NOMO-1 treated with dmso at 0.1 percent for 144 hours (cell line): ENCODE data around the gene DDX56.

Experiments used
- DNase-seq: peaks from one replicate; lab custom pipeline; 2025; ENCODE audit not compliant: unreplicated experiment; lab: John Stamatoyannopoulos, UW

Gene DDX56, protein sequence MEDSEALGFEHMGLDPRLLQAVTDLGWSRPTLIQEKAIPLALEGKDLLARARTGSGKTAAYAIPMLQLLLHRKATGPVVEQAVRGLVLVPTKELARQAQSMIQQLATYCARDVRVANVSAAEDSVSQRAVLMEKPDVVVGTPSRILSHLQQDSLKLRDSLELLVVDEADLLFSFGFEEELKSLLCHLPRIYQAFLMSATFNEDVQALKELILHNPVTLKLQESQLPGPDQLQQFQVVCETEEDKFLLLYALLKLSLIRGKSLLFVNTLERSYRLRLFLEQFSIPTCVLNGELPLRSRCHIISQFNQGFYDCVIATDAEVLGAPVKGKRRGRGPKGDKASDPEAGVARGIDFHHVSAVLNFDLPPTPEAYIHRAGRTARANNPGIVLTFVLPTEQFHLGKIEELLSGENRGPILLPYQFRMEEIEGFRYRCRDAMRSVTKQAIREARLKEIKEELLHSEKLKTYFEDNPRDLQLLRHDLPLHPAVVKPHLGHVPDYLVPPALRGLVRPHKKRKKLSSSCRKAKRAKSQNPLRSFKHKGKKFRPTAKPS

DNA sequence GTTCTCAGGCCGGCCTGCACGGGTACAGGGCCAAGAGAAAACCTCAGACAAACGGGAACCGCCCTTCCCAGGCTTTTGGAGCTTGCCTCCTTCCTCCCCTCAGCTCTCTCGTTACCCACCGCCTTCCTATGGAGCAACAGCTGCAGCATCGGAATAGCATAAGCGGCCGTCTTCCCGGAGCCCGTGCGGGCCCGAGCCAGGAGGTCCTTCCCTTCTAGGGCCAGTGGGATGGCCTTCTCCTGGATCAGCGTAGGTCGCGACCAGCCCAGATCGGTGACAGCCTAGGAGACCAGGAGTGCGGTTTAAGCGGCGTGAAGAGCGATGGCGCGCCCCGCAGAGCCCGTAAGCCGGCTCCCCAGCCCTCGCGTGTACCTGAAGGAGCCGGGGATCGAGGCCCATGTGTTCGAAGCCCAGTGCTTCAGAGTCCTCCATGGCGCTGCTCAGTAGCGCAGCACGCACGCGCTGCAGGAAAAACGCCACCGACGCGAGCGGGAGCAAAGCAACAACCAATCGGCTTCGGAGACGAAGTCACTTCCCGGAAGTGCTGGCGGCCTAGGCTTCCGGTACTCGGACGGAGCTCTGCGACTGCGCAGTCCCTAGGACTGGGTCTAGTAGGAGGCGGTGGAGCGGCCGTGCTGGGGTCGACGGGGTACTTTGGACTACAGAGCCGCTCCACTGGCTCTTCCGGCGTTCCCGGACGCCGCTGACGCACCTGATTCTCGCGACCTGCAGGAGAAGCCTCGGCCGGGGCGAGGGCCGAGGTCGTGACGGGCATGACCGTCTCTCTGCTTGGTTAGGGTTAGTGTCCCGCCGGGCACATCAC lies at the start of gene DDX56:
Gene DDX56 (minus strand): TSS at position 445 of the 823 bp plus-strand sequence. CDS start 13 bp downstream, at position 432.
- peak; percentile 88 for DNase-seq

DNA sequence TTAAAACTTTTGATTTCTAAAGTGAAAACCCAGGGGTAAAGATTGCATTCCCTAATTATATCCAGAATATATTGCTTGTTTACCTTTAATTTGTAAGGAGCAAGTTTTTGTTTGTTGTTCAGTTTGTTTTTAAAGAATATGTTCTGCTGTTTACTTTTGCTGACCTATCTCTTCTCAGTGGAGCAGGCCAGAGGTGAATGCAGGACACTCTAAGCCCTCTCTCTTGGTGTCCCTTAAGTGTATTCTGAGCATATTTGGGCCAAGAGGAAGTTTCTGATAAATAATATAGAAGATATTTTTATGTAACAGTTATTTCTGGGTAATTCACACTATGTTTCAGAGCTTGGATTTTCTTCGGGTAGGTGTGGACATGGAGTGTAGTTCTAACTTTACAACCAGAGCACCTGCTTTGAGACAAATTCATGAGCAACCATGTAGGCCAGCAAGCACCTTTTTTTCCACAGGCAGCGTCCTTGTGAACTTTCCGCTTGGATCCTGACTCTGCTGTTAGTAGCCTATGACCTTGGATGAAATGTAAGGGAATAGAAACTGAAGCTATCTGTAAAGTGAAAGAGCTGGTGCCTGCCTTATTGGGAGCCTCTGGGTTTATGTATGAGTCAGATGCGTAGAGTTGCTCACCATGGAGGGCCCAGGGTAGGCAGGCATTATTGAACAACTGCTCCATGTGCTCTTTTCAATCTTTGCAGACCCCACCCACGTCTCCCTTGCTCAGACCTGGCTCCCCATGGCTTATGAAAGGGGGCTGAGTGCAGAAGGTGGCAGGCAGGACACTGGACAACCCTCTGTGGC lies 48.8 kb upstream of the DDX56 start:
- no peak for DNase-seq

DNA sequence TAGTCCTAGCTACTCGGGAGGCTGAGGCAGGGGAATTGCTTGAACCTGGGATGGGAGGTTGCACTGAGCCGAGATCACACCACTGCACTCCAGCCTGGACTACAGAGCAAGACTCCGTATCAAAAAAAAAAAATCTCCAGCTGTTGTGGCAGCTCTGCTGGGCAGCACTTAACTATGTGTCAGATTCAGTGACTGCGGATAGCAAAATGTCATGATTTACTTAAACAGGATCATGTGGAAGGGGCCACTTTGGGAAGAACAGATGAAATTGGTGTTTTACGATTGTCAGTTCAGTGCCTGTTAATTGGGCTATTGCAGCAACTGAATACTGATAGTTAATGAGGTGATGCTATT lies 48.0 kb upstream of the DDX56 start:
- DNase-seq = no peak

DNA sequence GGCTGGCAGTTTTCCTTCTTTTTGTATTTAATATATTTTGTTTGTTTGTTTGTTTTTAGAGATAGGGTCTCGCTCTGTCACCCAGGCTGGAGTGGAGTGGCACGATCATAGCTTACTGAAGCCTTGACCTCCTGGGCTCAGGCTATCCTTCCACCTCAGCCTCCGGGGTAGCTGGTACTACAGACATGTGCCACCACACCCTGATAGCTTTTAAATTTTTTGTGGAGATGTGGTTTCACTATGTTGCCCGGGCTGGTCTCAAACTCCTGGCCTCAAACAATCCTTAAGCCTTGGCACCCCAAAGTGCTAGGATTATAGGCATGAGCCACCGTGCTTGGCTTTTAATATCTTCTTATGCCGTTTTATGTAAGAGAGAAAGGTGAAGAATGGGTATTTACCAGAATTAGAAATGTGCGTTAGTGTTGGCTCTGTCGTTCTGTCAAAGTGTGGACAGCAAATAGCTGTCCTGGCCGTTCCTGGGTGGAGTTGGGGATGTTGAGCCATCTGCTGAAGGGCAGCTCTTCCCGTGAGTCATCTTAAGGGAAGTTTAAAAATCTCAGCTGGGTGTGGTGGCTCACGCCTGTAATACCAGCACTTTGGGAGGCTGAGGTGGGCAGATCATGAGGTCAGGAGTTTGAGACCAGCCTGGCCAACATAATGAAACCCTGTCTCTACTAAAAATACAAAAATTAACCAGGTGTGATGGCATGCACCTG lies 47.5 kb upstream of the DDX56 start:
- DNase-seq = no peak

DNA sequence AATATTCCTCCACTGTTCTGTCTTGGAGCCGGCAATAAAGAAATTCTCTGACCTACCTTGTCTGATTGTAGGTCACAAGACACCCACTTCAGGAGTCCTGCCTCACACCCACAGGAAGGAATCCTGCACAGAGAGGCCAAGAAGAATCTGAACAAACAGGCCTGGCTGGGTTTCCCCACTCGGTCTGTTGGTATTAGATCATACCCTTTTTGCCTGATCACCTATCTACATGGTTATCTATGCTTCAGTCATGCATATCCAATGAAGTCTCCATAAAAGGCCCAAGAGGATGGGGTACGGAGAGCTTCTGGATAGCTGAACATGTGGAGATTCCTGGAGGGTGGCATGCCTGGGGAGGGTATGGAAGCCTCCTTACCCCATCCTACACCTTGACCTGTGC lies 45.0 kb upstream of the DDX56 start:
- DNase-seq = no peak

DNA sequence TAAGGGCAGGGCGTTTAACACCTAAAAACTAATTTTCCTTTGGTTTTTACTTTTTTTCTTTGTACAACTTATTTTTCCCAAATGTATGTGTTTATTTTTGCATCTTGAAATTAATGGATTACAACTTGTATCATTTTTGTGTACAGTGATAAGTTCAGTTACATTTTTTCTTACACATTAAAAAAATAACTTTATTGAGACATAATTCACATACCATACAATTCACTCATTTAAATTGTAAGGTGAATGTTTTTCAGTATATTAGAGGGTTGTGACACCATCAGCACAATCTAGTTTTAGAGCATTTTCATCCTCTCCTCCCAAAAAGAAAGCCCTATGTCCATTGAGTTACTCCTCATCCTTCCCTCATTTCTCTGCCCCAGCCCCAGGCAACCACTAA lies 44.3 kb upstream of the DDX56 start:
- DNase-seq = no peak

DNA sequence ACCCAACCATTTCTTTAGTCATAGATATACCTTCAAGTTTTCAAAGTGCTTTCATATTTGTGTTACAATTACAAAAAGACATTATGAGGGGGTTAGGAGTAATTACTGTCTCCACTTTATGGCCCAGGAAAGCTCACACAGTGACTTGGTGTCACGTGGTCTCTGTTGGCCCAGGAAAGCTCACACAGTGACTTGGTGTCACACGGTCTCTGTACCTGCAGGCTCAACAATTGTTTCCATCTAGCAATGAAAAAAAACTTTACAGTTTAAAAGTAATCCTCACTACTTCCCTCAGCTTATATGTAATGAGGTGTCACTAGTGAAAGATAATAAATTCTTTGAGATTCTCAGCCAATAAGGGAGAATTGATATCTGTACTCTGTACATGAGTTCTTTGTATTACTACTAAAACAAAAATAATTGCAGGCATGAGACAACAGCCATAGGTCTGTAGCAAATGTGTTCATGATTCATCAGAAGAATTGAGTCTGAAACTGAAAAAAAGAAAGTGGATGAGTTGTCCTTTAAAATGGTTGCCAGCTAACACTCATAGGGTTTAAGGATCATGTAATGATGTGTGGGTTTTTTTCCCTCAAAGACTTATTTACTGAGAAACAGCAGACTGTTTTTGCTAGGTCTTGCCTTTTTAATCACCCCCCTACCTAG lies 43.6 kb upstream of the DDX56 start:
- DNase-seq = no peak

DNA sequence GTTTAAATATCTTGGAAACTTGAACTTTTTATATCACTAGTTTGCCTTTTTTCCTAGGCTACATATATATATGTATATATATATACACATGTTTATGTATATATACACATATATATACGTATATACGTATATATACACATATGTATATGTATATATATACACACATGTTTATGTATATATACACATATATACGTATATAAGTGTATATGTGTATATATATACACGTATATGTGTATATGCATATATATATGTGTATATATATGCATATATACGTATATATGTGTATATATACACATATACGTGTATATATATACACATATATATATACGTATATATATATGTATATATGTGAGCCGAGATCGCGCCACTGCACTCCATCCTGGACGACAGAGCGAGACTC lies 42.8 kb upstream of the DDX56 start:
- DNase-seq = no peak

DNA sequence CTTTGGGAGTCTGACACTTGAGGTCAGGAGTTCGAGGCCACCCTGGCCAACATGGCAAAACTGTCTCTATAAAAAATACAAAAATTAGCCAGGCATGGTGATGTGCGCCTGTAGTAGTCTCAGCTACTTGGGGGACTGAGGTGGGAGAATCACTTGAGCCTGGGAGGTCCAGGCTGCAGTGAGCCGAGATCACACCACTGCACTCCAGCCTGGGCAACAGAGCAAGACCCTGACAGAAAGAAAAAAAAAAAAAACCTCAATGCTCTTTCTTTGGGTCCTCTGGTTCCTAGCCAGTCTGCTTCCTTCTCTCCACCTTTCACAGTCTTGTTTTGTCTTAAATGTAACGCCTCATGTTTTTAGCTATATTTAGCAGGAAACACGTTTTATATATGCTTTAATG lies 42.1 kb upstream of the DDX56 start:
- no peak for DNase-seq

DNA sequence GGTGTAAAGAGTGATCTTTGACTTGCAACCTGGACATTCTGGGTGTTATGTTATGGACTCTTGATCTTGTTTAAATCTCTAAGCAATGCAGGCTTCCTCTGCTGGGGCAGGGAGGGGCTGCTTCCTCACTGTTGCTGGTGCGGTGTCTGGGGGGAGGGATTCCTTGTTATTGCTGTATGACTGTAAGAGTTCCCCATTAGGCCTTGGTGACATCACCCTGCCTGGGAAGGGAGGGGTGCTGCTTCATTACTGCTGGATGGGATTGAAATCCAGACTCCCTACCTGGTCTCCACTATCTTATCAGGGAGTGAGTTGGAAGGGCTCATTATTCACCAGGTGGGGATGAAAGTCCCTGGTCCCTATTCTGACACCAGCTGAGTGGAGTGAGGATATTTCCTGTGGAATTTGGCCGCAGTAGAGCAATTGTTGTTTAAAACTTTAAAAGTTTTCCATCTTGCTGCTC lies 41.5 kb upstream of the DDX56 start:
- DNase-seq = no peak

DNA sequence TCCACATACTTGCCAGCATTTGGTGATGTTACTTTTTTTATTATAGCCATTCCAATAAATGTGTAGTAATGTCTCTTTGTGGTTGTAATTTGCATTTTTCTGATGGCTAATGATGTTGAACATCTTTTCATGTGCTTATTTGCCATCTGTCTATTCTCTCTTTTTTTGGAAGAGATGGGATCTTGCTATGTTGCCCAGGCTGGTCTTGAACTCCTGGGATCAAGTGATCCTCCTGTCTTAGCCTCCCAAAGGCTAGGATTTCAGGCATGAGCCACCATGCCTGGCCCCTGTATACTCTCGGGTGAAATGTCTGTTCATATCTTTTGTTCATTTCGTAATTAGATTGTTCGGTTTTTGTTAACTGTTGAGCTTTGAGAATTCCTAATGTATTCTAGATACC lies 36.1 kb upstream of the DDX56 start:
- DNase-seq = no peak

DNA sequence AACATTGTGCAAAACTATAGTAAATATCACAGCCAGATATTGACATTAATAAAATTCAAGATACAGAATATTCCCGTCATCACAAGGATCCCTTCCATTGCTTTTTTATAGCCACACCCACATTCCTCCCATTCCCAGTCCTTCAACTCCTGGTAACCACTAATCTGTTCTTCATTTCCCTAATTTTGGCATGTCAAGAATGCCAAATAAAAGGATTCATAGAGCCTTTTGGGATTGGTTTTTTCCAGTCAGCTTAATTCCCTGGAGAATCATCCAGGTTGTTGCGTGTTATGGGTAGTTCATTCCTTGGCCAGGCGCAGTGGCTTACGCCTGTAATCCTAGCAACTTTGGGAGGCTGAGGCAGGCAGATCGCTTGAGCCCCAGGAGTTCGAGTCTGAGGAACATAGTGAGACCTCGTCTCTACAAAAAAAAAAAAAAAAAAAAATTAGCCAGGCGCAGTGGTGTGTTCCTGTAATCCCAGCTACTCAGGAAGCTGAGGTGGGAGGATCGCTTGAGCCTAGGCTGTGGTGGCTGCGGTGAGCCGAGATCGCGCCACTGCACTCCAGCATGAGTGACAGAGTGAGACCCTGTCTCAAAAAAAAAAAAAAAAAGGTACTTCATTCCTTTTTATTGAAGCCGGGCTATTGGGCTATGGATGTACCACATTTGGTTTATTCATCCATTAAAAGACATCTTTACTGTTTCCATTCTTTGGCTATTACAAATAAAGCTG lies 35.4 kb upstream of the DDX56 start:
- DNase-seq = no peak

DNA sequence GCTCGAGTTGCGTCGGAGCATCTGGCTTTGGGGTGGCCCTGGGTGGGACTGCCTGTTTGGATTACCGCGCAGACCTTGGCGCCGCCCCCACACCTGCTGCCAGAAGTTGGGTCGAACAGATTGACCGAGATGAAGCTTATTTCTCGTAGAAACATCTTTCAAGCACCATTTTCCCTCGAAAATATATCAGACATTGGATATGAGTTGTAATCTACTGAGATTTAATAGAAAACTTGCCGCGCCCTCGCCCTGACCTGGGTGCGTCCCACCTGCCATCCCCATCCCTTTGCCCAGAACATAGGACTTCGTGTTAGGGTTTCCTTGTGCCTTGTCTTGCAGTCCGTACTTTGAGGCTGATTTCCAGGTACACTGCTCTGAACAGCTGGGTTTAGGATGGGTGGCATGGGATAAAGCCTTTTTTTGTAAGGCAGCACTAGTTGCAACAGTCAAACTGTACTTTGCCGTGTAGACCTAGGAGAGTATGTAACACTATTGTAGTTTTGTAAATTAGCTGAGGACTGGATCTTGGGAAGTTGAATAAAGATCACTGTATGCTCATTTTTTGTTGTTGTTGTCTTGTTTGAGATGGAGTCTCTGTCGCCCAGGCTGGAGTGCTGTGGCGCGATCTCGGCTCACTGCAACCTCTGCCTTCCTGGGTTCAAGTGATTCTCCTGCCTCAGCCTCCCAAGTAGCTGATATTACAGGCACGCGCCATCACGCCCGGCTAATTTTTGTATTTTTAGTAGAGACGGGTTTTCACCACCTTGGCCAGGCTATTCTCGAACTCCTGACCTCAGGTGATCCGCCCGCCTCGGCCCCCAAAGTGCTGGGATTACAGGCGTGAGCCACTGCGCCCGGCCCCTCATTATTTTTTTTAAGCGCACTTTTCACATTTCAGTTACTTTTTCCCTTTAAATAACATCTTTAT lies 33.7 kb upstream of the DDX56 start:
- no peak for DNase-seq

DNA sequence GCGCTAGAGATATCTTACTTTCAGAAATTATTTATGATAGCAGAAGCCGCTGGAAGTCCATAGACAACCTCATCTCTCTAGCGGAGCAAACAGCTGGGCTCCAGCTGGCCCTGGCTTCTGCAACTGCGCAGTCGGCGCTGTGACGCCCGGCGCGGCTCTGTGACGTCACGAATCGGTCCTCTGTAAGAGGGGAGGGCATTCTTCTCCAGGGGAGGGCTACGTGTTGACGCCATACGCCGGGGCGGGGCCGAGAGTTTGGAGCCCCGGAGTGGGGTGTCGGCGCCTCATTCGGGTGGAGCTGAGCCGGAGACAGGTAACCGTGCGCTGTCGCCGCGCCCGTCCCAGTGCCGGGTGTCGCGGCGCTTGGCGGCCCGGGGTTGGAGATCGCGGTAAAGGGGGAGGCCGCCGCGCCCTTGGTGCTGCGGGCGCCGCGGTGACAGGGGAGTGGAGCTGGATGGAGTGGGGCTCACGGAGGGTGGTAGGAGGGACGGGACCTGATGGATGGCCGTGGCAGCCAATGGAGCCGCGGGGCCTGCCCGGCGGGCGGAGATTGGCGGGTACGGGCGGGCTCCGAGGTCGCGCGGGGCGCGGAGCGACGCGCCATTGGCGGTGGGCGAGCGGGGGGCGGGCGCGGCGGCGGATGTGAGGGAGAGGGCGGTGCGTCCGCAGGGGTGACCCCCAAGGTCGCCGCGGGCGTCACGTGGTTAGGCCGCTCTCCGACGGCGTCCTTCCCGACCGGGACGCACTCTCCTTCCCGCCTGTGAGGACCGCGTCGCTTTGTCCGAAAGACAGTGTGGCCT lies 32.8 kb upstream of the DDX56 start, which contains the start of gene OGDH:
Gene OGDH (plus strand): TSS at position 287 of the 800 bp plus-strand sequence. CDS start 17,717 bp downstream, outside the sequence.
- peak; percentile 95 for DNase-seq

DNA sequence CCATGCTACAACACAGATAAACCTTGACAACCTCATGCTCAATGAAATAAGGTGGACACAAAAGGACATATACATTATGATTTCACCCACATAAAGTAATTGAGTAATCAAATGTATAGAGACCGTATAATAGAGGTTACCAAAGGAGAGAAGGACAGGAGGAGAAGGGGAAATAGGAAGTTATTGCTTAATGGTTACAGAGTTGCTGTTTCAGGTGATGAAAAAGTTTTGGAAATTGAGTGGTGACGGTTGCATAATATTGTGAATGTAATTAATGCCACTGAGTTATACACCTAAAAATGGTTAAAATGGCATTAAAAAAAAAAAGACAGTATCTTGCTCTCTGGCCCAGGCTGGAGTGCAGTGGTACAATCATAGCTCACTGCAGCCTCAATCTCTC lies 31.2 kb upstream of the DDX56 start:
- DNase-seq = no peak

DNA sequence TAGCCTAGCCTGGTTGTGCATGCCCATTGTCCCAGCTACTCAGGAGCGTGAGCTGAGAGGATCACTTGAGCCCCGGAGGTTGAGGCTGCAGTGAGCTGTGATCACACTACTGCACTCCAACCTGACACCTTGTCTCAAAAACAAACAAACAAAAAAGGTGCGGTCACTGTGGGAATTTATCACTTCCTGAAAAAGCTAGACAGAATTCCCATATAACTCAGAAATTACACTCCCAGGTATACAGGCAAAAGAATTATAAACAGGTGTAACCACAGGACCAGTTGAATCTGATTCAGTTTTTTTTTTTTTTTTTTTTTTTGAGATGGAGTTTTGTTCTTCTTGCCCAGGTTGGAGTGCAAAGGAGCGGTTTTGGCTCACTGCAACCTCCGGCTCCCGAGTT lies 29.5 kb upstream of the DDX56 start:
- no peak for DNase-seq

DNA sequence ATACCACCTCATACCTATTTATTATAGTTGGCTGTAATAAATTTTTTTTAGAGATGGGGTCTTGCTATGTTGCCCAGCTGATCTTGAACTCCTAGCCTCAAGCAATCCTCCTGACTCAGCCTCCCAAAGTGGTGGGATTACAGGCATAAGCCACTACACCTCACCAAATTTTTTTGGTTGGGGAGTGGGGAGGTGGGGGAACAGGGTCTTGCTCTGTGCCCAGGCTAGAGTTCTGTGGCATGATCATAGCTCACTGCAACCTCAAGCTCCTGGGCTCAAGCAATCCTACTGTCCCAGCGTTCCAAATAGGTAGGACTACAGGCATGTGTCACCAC lies 28.8 kb upstream of the DDX56 start:
- no peak for DNase-seq
